ENCODE results near the gene EEF1A2.

DNA sequence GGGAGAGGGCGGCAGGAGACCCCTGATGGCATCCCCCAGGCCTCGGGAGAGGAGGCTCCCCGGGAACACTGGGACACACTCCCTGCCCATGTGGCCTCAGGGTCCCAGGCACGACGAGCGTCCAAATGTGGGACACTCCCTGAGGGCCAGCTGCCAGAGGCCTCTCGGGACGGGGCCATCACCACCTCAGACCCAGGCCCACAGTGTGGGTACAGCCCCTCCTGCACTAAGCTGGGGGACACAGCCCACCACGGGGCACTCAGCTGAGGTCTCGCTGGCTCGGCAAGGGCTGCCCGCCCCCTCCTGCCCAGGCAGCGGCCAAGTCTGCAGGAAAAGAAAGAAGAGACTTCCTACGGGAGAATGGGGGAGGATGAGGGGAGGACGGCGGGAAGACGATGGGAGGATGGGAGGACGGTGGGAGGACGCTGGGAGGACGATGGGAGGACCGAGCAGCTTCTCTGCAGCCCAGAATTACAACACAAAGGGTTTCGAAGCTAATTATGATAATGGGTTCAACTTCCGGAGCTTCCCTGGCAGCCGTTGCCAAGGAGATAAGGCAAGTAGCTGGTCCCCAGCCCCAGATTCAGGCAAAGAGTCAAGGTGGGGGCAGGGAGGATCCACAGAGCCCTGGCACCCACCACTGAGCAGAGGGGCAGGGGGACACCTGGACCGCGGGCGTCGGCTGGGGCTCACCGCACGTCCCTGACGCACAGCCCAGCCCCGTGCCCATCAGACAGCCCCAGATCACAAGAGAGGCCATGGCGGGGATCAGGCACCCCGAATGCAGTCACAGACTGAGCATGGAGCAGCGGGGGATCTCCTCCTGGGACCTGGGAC is 43.9 kb downstream of the EEF1A2 start:
- TF ChIP-seq, protein P1, sequence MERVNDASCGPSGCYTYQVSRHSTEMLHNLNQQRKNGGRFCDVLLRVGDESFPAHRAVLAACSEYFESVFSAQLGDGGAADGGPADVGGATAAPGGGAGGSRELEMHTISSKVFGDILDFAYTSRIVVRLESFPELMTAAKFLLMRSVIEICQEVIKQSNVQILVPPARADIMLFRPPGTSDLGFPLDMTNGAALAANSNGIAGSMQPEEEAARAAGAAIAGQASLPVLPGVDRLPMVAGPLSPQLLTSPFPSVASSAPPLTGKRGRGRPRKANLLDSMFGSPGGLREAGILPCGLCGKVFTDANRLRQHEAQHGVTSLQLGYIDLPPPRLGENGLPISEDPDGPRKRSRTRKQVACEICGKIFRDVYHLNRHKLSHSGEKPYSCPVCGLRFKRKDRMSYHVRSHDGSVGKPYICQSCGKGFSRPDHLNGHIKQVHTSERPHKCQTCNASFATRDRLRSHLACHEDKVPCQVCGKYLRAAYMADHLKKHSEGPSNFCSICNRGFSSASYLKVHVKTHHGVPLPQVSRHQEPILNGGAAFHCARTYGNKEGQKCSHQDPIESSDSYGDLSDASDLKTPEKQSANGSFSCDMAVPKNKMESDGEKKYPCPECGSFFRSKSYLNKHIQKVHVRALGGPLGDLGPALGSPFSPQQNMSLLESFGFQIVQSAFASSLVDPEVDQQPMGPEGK (CRISPR knock-in tag; IDR thresholded peaks at IDR 0.05; ENCODE audit: borderline replicate concordance): no peak
- TF ChIP-seq TCF4 (CRISPR knock-in tag; IDR thresholded peaks at IDR 0.05; ENCODE audit: borderline replicate concordance) (no peak), ZFP30 (CRISPR knock-in tag; IDR thresholded peaks at IDR 0.05) (no peak), RARB (CRISPR knock-in tag; IDR thresholded peaks at IDR 0.05) (no peak)

Measured in SK-N-SH treated with all-trans-retinoic acid at 6 μM for 48 hours (cell line).